Fibroblast of pulmonary artery (primary cell): ENCODE measurements around the gene PTPRT.

Source experiments
- DNase-seq: peaks from one replicate; pipeline ENCODE4 v3.0.0-alpha.2; 2010; ENCODE audit warnings: low read depth
- H3K4me3 ChIP-seq: replicated peaks from 2 replicates; pipeline ENCODE4 v1.5.1; 2011; ENCODE audit warnings: low read depth, mild to moderate bottlenecking, control low read depth, low read length, moderate library complexity
- CTCF ChIP-seq: IDR thresholded peaks from 2 replicates; pipeline ENCODE4 v1.5.1; 2011; ENCODE audit warnings: mild to moderate bottlenecking, control low read depth, low read length, inconsistent platforms; ENCODE audit errors: missing control alignments

PTPRT gene

DNA sequence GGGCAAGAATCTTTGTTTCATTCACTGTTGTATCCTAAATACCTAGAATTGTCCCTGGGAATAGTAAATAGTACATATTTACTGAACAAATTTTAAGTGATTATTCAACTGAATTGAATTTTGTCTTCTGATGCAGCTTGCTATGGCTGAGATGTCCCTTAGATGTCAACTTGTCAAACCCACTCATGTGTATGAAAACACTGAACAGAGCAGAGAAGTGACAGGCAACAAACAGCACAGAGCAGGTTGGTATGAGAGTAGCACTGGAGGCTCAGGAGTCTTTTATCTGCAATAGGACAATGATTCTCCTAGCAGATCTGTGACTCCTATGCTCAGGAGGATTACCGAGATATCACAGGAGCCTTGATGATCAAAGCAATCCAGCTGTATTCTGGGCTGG lies 1031.4 kb downstream of the PTPRT start:
- H3K4me3 ChIP-seq: no peak overlapping the region
- no peak for DNase-seq
- TF ChIP-seq CTCF: no peak

DNA sequence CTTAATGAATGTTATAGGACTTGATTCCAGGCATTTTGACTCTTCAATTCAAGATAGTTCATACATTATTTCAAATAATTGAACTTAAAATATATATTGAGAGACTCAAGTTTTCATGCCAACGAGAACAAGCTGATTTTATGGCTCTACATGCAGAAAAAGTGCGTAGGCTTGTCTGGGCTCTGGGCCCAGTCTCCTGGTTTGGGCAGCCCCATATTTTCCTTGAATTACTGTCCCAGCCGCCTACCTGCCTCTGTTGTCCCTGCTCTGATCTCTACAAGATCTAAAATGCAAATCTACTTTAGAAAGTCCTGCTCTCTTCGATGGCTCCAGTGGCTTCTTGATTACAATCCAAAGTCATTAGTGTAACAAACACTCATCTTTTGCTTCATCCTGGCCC lies 1034.1 kb downstream of the PTPRT start:
- H3K4me3 ChIP-seq: no peak overlapping the region
- TF ChIP-seq CTCF: no peak
- no peak for DNase-seq

- no peak for DNase-seq
- no peak overlapping the region for H3K4me3 ChIP-seq
- no peak for TF ChIP-seq CTCF
These were observed 1037.1 kb downstream of the PTPRT start for GRCh38 chr20:42152575-42152974.

DNA sequence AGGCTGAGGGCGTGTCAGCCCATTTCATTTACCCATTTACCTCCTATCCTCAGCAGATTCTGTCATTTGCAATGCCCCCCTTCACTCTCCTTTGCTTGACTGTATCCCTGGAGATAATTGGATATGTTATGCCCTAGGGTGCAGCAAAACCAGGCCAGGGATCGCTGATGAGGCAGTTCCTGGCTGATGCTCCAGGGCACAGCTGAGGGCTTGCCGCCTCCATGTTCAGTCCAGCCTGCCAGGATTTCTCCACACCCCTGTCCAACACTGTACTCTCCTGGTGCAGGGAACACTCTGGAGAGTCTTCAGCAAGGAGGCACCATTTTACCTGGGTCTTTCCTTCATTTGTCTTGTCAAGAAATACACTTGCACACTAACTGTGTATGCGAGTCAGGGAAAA lies 1039.5 kb downstream of the PTPRT start:
- DNase-seq: no peak
- no peak for TF ChIP-seq CTCF
- H3K4me3 ChIP-seq: no peak overlapping the region

- DNase-seq: no peak
- H3K4me3 ChIP-seq: no peak overlapping the region
- no peak for TF ChIP-seq CTCF
These were observed 1051.0 kb downstream of the PTPRT start for GRCh38 chr20:42138729-42139128.

GRCh38 chr20:42134265-42135098 lies 1055.2 kb downstream of the PTPRT start:
- no peak for DNase-seq
- no peak overlapping the region for H3K4me3 ChIP-seq
- TF ChIP-seq CTCF: no peak

DNA sequence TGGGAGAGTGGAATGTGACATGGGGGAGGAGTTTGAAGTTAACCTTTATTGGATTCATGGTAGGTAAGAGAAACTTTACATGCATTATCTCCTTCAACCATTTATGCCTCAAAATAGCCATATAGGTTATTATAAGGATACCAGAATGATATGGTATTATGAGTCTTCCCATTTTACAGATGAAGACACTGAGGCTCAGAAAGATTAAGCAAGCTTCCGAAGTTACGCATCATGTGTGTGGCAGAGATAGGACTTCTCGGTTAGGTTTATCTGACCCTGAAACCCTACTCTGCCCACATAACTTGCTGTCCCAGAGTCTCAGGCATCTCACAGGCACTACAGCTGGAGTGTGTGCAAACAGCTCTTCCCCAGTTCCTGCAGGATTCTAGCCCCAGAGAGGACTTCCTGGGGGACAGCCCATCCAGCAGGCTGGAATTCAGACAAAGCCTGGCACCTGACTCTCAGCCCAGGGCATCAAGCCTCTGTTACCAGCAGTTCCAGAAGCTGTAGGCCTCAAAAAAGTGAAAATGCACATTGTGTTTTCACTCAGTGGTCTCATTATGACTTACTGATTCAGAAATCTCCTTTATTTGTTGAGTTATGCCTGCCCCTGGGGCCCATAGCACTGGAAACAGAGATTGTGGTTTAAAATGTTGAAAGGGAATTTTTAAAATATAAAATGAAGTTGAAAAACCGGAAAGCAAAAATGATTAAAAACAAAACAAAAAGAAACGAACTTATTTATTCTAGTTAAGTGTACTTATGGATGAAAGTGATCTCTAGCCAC lies 1058.7 kb downstream of the PTPRT start:
- no peak for TF ChIP-seq CTCF
- no peak for DNase-seq

More for the DNA sequence above, 1058.7 kb downstream of the PTPRT start:
- no peak overlapping the region for H3K4me3 ChIP-seq
